ENCODE results near the gene DNAL1. TPM values are rescaled to one million over a fixed set of nuclear protein-coding genes. Genes with fewer than 3 reads are reported as not detected.

DNAL1 gene
- polyA plus RNA-seq, 2 of the 4 experiments (the other 2 are of a cell fraction) = 8.3 to 16.3 TPM

GRCh38 chr14:73662487-73662943 lies 17.7 kb downstream of the DNAL1 start (continued):
- peak; percentile 73 for TF ChIP-seq FOSL2 (IDR thresholded peaks at IDR 0.05)
- peak; percentile 94 for TF ChIP-seq FOSL2 (CRISPR knock-in tag; IDR thresholded peaks at IDR 0.05)
- TF ChIP-seq SMC3 (IDR thresholded peaks at IDR 0.05) = peak; percentile 37; the same call in 1 of the 3 replicates

- no peak for ATAC-seq
- Histone ChIP-seq H3K27ac (peak overlapping the region; percentile 55 to 69; a peak in 4 of 6 replicates), H3K4me1 (peaks cover 35% of the 10 kb centered on the region), H3K4me3 (no peak overlapping the region), H3K9me3 (no peaks in the 10 kb centered on the region), H3K4me2 (peak overlapping the region; percentile 25)
- ChIA-PET POLR2A (no interaction called here), CTCF (interaction anchor here (0.6 to 4.1 kb wide), 3 partner anchors 17 to 146 kb away, joined by 3 to 23 read pairs (median 21); partner anchors contain the start of gene DNAL1)
- FAIRE-seq = no peak
- DNase-seq (ENCODE audit: low read depth in 1 of 2, low spot score in 1 of 2) = no peak
- TF ChIP-seq CBX8 (IDR thresholded peaks at IDR 0.05) (no peak), CEBPB (IDR thresholded peaks at IDR 0.05) (no peak), HMGXB4 (CRISPR knock-in tag; IDR thresholded peaks at IDR 0.05; ENCODE audit: borderline replicate concordance) (no peak), CBX2 (IDR thresholded peaks at IDR 0.05; ENCODE audit: borderline replicate concordance, low read depth) (no peak), USF2 (IDR thresholded peaks at IDR 0.05) (no peak), JUN (IDR thresholded peaks at IDR 0.05) (no peak), NFE2L2 (conservative IDR thresholded peaks at IDR 0.05; ENCODE audit: low read length) (no peak), KDM5A (IDR thresholded peaks at IDR 0.05) (no peak), RNF2 (IDR thresholded peaks at IDR 0.05; ENCODE audit: borderline replicate concordance, low read depth) (no peak), PHF8 (IDR thresholded peaks at IDR 0.05; ENCODE audit: borderline replicate concordance, low read depth) (no peak), RCOR1 (IDR thresholded peaks at IDR 0.05; ENCODE audit: low read depth, low read length) (no peak)
Measured at GRCh38 chr14:73663548-73664212, 18.9 kb downstream of the DNAL1 start.

DNA sequence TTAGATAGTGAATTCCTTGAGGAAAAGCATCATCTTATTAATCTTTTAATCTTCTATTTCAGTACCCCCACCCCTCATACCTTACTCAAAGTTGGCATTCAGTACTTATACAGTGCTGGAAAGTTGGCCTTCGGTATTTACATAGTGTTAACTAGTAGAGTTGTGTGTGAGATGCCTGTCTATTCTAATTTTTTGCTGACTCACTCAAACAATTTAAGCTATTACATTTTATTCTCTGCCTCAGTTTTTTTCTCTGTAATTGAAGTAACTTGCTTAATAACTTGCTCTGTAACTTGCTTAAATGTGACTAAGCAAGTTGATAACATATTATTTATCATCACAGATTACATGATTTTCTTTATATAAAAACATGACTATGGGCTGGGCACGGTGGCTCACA lies 20.3 kb downstream of the DNAL1 start:
- Histone ChIP-seq H3K4me2 (peak overlapping the region; percentile 0; the same call in 1 of the 3 replicates), H3K27ac (peak overlapping the region in 1 of 2 experiments; percentile 62; a peak in 3 of 6 replicates), H3K9me3 (no peaks in the 10 kb centered on the region), H3K4me3 (no peak overlapping the region), H3K4me1 (peaks cover 35% of the 10 kb centered on the region)
- TF ChIP-seq MAFK (IDR thresholded peaks at IDR 0.05; ENCODE audit: partially characterized antibody) = peak; percentile 93
- TF ChIP-seq NFE2L2 (conservative IDR thresholded peaks at IDR 0.05; ENCODE audit: low read length) = peak; percentile 82
- TF ChIP-seq POLR2A (IDR thresholded peaks at IDR 0.05; ENCODE audit: low read length) = no peak
- no peak for TF ChIP-seq RNF2 (IDR thresholded peaks at IDR 0.05; ENCODE audit: borderline replicate concordance, low read depth)
- no peak for TF ChIP-seq NPAS2 (CRISPR knock-in tag; IDR thresholded peaks at IDR 0.05; ENCODE audit: borderline replicate concordance)
- TF ChIP-seq, protein P1, sequence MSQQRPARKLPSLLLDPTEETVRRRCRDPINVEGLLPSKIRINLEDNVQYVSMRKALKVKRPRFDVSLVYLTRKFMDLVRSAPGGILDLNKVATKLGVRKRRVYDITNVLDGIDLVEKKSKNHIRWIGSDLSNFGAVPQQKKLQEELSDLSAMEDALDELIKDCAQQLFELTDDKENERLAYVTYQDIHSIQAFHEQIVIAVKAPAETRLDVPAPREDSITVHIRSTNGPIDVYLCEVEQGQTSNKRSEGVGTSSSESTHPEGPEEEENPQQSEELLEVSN (IDR thresholded peaks at IDR 0.05; ENCODE audit: borderline replicate concordance, low read depth) = no peak
- TF ChIP-seq RFX5 (IDR thresholded peaks at IDR 0.05) = no peak
- no peak for FAIRE-seq
- 67% methylated on average over 2 of the region's 2 CpGs for WGBS (ENCODE audit: missing lambda C conversion rate)
- ATAC-seq = no peak
- POLR2A ChIA-PET = no interaction called here
- no peak for DNase-seq (ENCODE audit: low read depth in 1 of 2, low spot score in 1 of 2)
- CTCF ChIA-PET = interaction anchor here (1.0 to 1.4 kb wide), 2 partner anchors 9 to 18 kb away, joined by 3 read pairs; no protein-coding TSS in a partner anchor

All from A549 (cell line).